22Rv1 (cell line): ENCODE data around the gene PPP1R14C.

Experiments
- H3K27ac ChIP-seq: fragments of 450-650 bp; 2 replicates; pipeline ENCODE4 v1.5.1; 2017
- ZFX ChIP-seq: fragments of 450-650 bp; IDR thresholded peaks from 2 replicates; pipeline ENCODE4 v1.6.1; 2017; ENCODE audit warnings: antibody characterized with exemption, borderline replicate concordance
- TF ChIP-seq, protein P1 (sequence below): fragments of 450-650 bp; IDR thresholded peaks from 2 replicates; pipeline ENCODE4 v1.5.1; 2017; ENCODE audit warnings: mild to moderate bottlenecking

The PPP1R14C gene

DNA sequence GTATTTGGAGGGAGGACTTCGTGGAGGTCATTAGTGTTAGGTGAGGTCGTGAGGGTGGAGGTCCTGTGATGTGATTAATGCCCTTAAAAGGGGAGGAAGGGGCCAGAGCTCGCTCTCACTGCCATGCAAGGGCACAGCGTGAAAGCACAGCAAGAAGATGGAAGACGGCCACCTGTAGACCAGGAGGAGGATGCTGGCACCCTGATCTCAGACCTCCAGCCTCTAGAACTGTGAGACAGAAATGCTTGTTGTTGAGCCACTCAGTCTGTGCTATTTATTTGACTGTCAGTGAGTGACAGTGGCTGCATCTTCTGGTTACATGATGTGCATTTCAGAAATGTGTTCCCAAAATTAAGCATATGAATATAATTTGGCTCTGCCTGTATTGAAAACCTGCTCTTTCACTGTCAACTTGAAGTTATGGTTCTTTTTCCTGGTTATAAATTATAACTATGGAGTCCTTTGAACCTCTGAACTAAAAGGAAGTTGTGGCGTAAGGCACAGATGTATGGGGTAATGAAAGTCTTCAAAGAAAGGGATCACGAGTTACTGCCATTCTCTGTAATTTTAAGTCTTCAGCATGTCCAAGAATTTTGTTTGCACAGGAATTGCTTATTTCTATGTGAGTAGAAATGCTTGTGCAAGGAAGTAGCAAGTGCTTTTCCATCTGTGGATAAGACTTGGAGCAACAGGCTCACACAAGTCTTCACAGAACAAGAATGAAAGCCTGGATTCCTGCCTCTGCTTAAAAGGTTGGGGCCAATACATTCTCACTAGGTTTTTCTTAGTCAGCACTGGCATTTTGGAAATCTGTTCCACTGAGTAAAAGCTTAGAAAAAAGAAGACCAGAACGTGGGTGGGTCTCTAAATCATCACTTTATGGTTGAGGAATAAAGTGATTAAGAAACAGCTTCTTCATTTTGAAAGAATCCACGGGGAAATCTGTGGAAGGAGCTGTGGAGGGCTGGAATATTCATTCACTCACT lies 10.3 kb downstream of the PPP1R14C start:
- H3K27ac ChIP-seq: no peak overlapping the region
- no peak for TF ChIP-seq ZFX
- TF ChIP-seq, protein P1, sequence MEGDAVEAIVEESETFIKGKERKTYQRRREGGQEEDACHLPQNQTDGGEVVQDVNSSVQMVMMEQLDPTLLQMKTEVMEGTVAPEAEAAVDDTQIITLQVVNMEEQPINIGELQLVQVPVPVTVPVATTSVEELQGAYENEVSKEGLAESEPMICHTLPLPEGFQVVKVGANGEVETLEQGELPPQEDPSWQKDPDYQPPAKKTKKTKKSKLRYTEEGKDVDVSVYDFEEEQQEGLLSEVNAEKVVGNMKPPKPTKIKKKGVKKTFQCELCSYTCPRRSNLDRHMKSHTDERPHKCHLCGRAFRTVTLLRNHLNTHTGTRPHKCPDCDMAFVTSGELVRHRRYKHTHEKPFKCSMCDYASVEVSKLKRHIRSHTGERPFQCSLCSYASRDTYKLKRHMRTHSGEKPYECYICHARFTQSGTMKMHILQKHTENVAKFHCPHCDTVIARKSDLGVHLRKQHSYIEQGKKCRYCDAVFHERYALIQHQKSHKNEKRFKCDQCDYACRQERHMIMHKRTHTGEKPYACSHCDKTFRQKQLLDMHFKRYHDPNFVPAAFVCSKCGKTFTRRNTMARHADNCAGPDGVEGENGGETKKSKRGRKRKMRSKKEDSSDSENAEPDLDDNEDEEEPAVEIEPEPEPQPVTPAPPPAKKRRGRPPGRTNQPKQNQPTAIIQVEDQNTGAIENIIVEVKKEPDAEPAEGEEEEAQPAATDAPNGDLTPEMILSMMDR: no peak

DNA sequence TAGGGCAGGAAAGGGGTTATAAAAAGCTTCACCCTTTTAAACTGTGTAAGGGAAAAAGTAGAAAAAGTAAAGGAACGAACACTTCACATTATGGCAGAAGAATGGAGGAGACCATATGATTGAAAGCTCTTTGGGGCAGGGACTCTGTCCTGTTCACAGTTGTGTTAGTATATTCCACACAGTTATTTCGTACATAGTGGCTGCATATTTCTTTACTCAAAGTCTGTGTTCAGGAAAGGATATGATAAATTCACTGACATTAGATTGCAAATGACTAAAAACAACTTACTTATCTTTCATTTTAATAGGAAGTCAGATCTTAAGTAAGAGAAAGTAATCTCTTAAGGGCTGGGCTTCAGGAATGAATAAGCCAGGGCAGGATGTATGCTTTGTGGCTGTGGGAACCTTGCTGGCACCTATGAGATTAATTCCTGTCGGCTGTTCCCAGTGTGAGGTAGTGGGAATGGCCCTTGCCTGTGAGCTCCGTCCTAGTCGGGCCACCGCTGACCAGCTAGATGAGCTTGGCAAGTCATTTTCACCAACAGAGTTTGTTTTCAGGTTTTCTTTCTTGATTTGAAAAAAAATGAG lies 11.2 kb downstream of the PPP1R14C start:
- no peak for TF ChIP-seq ZFX
- TF ChIP-seq, protein P1: no peak
- no peak overlapping the region for H3K27ac ChIP-seq

DNA sequence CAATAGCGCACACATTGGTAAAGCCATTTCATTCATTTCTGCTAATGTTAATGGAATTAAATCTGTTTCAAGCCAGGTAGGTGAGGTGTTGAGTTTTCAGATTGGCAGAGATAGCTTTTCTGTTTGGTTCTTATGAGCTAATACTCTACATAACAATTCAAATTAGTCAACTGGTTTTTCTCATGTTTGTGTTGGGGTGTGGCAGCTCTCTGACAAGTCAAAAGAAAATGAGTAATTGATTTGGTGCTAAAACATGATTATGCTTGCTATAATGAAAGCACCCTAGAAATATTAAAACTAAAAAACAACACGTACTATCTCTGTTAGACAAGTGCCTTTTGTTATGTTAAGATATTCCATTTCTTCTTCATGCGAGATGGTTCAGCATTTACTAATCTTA lies 13.6 kb downstream of the PPP1R14C start:
- TF ChIP-seq, protein P1: no peak
- no peak for TF ChIP-seq ZFX
- H3K27ac ChIP-seq: no peak overlapping the region

DNA sequence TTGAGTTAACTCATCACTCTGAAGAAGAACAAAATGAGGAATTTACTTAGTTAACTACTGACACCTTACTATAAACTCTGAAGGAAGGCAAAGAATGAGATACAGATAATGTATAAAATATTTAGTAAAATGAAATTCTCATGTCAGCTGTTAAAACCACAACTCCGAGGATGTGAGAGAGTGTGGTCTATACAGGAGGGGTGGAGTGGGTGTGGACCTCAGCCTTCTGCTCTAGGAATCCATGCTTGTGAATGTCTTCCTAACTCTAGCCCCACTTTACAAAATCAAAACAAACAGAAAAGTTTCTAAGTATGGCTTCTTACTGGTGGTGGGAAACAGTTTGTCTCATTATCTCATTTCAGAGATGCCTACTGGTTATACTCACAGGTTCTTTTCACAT lies 14.2 kb downstream of the PPP1R14C start:
- H3K27ac ChIP-seq: no peak overlapping the region
- TF ChIP-seq ZFX: no peak
- TF ChIP-seq, protein P1: no peak

DNA sequence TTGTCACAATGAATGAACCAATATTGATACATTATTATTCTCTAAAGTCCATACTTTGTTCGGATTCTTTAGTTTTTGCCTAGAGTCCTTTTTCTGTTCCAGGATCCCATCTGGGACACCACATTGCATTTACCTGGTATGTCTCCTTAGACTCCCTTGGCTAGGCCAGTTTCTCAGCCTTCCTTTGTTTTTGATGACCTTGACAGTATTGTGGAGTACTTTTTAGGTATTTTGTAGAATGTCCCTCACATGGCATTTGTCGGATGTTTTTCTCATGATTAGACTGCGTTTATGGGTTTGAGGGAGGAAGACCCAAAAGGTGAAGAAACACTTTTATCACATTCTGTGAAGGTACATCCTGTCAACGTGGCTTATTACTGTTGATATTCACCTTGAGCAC lies 16.9 kb downstream of the PPP1R14C start:
- TF ChIP-seq, protein P1: no peak
- TF ChIP-seq ZFX: no peak
- no peak overlapping the region for H3K27ac ChIP-seq

DNA sequence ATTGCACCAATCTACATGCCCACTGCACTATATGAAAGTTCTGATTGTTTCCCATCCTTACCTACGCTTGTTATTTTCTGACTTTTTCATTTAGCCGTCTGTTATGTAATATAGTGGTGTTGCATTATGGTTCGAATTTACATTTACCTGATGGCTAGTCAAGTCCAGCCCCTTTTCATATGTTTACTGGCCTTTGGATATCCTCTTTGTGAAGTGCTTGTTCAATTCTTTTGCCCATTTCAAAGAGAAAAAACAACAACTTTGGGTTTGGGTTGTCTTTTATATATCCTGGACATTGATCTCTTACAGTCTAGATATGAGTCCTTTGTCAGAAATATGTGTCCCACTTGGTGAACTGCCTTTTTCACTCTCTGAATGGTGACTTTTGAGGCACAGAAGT lies 21.1 kb downstream of the PPP1R14C start:
- no peak overlapping the region for H3K27ac ChIP-seq
- TF ChIP-seq, protein P1: no peak
- no peak for TF ChIP-seq ZFX
